ENCODE results near the gene REM1. TPM values are rescaled to one million over a fixed set of nuclear protein-coding genes. Genes with fewer than 3 reads are reported as not detected.
"Not testable (repeated sequence)": the region's sequence is repeated elsewhere in the genome, so short reads cannot be mapped to it uniquely, and the experiment has no call there.

The REM1 gene
- total and polyA plus RNA-seq, 10 donors = 0.79 to 8.1 (median 1.5) TPM

- Histone ChIP-seq H3K4me3 (no peak overlapping the region), H3K4me1 (no peaks in the 10 kb centered on the region), H3K36me3 (no peaks in the 10 kb centered on the region), H3K27me3 (replicated peaks in 1 of 7) (peaks cover 0 to 18% (median 0%) of the 10 kb centered on the region in 7 donors), H3K9me3 (no peaks in the 10 kb centered on the region), H3K27ac (no peak overlapping the region)
- no peak for TF ChIP-seq POLR2A (IDR thresholded peaks at IDR 0.05)
- no peak for TF ChIP-seq POLR2AphosphoS5 (IDR thresholded peaks at IDR 0.05)
- no peak for TF ChIP-seq CTCF (IDR thresholded peaks at IDR 0.05 in 8 of 11, conservative IDR thresholded peaks at IDR 0.05 in 3 of 11)
- WGBS, 5 donors = 72 to 86% (median 82%) methylated on average over 2 of the region's 2 CpGs
- DNase-seq = no peak
- intact Hi-C loops (cut with DNase I; ENCODE audit: low total_unique reads) = no loop called here
Observed at GRCh38 chr20:31452575-31452974, 22.5 kb upstream of the REM1 start.

- no peak for TF ChIP-seq CTCF (IDR thresholded peaks at IDR 0.05 in 8 of 11, conservative IDR thresholded peaks at IDR 0.05 in 3 of 11)
- no peak for TF ChIP-seq POLR2A (IDR thresholded peaks at IDR 0.05)
- no peak for TF ChIP-seq POLR2AphosphoS5 (IDR thresholded peaks at IDR 0.05)
- Histone ChIP-seq H3K27me3 (replicated peaks in 1 of 7) (peaks cover 0 to 30% (median 0%) of the 10 kb centered on the region in 7 donors), H3K4me3 (no peak overlapping the region), H3K27ac (no peak overlapping the region), H3K36me3 (no peaks in the 10 kb centered on the region), H3K4me1 (no peaks in the 10 kb centered on the region), H3K9me3 (no peaks in the 10 kb centered on the region)
- 84 to 95% (median 89%) methylated on average over 1 of the region's 1 CpG for WGBS, 5 donors
- intact Hi-C loops (cut with DNase I; ENCODE audit: low total_unique reads) = no loop called here
- no peak for DNase-seq
Observed at GRCh38 chr20:31454361-31454760, 20.7 kb upstream of the REM1 start.

GRCh38 chr20:31470946-31471345 lies 4.1 kb upstream of the REM1 start:
- 94 to 98% (median 95%) methylated on average over 3 to 22 of the region's 33 CpGs; no CpG with 5 or more reads in 2 of the 5 donors for WGBS, 5 donors

GRCh38 chr20:31472395-31473330 lies 2.4 kb upstream of the REM1 start:
- Histone ChIP-seq H3K27ac (no peak overlapping the region), H3K27me3 (replicated peaks in 1 of 7) (peaks cover 0 to 38% (median 16%) of the 10 kb centered on the region in 7 donors), H3K4me3 (no peak overlapping the region), H3K9me3 (no peaks in the 10 kb centered on the region), H3K4me1 (peaks cover 5 to 23% (median 15%) of the 10 kb centered on the region in 6 donors), H3K36me3 (no peaks in the 10 kb centered on the region)
- TF ChIP-seq CTCF (IDR thresholded peaks at IDR 0.05 in 8 of 11, conservative IDR thresholded peaks at IDR 0.05 in 3 of 11) = no peak
- TF ChIP-seq POLR2AphosphoS5 (IDR thresholded peaks at IDR 0.05) = no peak
- TF ChIP-seq POLR2A (IDR thresholded peaks at IDR 0.05) = no peak
- 63 to 80% (median 68%) methylated on average over 7 to 8 of the region's 8 CpGs for WGBS, 5 donors
- no peak for DNase-seq
- intact Hi-C loops (cut with DNase I; ENCODE audit: low total_unique reads) = no loop called here

More at GRCh38 chr20:31470946-31471345, 4.1 kb upstream of the REM1 start:
- intact Hi-C loops (cut with DNase I; ENCODE audit: low total_unique reads); H3K36me3 ChIP-seq; H3K4me3 ChIP-seq; H3K9me3 ChIP-seq; DNase-seq; H3K27ac ChIP-seq: not testable (repeated sequence)
- Histone ChIP-seq H3K4me1 (peaks cover 5 to 23% (median 15%) of the 10 kb centered on the region in 6 donors), H3K27me3 (replicated peaks in 1 of 7) (peaks cover 0 to 21% (median 12%) of the 10 kb centered on the region in 7 donors)
